CD4-positive, alpha-beta T cell treated with Interleukin-17A for 4 hours (primary cell): ENCODE results near the gene SUN2.
A peak's percentile ranks its signal among the peaks of the same experiment; 100 is the strongest.

Experiments
- DNase-seq: peaks from one replicate; pipeline ENCODE4 v3.0.0-alpha.2; 2020; ENCODE audit warnings: mixed read lengths

Gene SUN2

DNA sequence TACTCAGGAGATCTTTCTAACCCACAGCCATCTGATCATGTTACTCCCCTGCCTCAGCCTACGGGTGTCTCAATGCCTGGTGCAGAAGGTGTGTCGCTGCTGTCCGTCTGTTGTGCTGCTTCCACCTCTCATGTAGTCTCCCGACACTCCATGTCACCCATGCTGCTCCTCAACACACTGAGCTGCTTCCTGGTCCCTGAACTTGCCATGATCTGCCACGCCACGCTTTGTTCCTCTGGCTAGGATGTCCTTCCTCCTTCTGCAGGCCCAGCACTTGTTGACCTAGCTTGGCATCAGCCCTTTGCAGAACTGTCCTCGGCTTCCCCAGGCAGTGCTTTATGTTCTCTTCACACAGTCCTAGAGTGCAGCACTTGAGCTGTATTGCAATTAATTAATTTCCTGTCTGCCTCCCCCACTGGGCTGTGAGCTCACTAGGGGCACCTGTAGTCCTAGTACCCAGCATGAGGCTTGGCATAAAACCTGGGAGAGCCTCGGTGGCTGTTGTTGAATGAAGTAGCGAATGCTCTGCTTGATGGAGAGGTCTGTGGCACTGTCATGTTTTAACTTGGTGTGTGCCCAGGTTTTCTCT, 40.5 kb downstream of the SUN2 start:
- DNase-seq = no peak

DNA sequence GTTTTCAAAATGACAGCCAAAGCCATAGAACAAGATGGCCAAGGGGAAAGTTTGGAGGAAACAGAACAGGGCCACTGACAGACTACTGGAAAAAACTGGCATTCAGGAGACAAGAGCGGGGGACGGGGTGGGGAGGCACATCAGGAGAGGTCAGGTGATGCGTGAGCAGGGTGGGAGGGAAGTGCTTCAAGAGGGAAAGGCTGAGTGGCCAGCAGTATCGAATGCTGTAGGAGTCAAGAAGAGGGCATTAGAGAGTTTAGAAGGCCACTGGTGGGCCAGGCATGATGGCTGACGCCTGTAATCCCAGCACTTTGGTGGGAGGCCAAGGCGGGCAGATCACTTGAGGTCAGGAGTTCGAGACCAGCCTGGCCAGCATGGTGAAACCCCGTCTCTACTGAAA, 41.9 kb downstream of the SUN2 start:
- DNase-seq = no peak

DNA sequence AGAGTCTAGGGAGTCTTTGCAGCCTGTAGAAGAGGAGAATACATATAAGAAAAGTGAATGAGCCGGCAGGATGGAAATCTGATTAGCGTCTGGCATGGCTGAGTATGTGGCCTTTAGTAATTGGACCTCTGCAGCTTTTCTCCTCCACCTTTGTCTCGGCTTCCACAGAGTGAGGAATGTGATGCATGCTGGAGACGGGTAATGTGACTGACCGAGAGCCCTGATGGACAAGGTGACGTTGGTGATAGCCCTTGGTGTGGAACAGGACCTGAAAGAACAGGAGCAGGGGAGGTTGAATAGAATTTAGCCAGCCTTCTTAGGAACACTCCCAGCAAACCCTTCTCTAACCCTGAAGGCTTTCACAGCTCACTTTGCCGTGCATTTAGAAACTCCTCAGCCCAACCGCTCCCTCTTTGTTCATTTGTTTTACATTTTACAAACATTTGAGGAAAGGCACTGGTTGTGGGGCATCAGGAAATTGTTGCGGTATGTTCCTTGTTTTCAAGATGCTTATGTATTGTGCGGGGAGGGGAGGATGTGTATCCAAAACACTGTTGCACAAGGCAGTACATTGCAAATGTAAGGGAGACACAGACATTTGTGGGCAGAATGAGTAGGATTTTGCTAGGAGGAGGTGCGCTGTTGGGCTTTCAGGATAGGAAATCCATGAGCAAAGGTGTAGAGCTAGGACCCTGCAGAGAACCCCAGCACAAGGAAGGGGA, 43.2 kb downstream of the SUN2 start:
- no peak for DNase-seq

DNA sequence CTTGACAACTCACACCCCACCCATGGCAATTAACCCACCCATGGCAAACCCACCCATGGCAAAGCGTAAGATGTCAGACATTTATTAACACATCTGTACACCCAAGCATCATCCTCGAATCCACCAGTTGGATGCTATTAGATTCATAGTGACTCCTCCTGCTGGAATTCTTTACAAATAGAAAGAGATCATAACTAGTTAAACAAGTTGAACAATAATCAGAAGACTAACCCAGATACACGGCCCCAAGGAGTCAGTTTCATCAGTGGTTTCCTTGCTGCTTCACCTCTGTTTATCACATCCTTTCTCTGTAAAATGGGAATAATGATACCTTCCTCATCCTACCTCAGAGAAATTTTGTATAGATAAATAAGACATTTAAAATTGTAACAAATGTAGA, 44.9 kb downstream of the SUN2 start:
- no peak for DNase-seq

DNA sequence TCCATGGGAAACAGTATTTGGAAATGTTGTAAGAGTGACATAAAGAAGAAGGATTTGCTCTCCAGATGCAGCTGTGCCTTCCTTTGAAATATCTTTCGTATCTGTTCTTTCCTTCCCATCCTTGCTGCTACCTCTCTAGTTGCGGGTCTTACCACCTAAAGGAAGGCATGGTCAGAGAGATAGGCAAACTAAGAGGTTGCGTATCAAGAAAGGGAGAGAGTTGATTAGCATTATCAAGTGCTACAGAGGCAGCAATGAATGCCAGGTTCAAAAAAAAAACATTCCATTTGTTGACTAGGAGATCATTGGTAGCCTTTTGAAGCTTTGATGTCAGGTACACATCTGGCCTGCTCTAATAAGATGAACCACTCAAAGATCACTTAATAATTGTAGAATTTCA, 45.4 kb downstream of the SUN2 start:
- DNase-seq = no peak

DNA sequence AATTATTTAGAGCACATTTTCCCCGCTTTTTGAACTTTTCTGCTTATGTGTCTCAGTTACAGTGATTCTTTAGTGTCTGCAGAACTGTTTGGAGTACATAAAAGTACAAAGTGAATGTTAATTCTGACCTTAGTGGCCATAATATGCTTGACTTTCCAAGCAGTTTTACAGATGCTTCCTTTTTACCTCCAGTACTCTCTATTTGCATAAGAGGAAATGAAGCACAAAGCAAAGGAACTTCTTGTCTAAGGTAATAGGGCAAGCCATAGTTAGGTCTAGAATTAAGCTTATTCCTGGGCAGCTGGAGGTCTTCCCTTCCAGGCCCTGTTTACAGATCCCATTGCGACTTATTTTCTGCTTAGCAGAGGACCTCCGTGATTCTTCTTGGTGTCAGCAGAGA, 46.5 kb downstream of the SUN2 start:
- no peak for DNase-seq

DNA sequence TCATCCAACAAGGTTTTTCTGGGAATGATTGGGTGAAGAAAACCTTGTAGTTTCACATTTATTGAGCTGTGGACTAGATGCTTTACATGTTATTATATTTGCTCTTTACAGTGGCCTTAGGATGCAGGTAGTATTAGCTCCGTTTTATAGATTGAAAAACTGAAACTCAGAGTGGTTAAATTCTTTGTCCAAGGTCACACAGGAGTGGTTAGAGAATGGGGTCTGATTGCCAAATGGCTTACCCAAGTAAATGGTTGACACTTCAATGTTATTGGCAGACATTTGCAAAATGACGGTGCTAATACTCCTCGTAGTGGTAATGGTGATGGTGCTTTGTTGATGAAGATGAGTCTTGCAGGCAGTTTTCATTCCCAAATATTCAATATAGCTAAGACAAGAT, 47.8 kb downstream of the SUN2 start:
- DNase-seq = no peak

DNA sequence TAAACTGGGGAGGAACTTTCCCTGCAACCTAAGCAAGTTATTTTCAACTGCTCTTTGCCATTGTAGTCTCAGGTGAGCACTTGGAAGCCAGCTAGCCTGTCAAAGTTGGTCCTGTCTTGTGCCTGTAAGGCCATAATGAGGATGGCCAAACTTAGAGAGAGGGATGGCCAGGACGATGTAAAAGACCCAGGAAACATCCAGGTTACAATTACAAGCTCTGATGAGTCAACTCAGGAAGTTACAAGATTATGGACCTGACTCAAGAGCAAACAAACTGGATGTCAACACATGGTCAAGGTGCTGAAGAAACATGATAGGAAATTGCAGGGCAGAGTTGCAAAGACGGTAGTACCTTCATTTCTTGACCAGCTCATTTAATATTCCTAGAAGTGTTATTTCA, 48.5 kb downstream of the SUN2 start:
- DNase-seq = no peak

DNA sequence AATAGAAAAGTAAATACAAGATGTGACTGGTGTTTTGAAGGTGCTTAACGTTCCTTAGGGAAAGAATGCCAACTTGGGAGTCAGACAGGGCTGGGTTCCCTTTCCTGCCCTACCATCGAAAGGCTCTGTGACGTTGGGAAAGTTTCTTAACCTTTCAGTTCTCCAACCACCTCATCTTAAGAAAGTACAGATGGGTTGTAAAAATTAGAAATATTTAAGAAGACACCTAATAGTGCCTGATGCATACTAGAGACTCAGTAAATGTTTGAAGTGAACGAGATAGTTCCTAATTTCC, 49.0 kb downstream of the SUN2 start:
- no peak for DNase-seq

DNA sequence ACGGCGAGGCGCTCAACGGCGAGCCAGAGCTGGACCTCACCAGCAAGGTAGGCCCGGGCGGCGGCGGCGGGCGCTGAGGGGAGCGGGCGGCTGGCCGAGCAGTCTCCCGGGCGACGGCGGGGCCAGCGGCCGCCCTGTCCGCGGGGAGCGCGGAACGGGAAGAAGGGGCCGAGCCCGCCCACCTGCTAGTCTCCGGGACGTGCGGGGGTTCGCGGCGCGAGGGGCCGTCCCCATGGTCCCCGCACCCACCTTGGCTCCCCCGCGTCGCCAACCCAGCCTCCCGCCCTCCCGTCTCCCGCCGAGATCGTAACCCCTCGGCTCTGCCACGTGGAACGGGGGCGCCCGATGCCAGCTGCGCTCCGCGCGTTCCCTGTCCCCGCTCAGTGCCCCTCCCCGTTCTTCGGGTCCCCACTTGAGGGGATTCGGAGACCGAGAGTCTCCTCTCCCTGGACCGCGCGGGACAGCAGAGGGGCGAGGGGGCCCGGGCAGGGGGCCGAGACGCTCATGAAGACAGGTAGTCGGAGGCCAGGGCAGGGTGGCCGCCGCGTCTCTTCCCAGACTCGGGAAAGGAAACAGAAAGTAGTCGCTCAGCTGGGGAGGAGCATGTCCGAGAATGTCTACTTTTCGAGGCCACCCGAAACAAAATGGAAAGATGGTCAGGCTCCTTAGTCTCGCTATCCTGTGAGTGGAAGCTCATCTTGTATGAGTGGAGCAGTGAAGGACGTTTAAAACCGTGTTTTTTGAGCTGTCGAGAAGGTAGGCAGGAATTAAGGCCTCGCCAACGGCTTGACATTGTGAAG, 49.5 kb downstream of the SUN2 start:
- DNase-seq = peak; percentile 39

DNA sequence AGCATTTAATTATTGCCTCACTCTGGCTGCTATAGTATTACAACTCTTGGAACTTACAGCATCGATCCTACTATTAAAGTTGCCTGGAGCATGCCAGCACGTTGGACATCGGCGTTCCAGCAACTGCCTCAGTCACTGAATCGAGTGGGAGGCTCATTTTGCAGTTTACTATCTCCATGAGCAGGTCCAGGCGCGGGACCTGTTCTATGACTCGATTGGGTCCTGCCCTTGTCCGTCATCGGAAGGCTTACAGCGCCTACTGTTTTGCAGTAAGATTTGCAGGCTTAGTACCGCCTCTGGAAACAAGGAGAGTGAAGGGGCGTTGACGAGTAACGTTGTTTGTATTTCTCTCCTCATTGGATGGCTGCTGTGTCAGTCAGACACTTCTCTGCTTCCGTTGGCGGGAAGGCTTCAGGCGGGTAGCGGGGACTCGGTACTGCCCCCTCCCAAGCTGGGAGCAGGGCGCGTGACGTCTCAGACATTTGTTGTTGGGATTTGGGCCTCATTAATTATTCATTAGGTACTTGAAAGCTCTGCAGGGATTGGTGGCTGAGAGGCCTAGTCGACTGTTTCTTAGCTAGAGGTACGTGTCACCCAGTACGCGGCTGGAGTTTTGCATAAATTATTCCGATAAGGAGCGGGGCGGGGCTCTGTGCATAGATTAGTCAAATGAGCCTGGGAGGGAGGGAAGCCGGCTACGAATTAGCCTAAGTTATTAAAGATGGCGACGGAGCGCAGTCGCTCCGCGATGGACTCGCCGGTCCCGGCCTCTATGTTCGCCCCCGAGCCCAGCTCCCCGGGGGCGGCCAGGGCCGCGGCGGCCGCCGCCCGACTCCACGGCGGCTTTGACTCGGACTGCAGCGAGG, 50.3 kb downstream of the SUN2 start, which contains the start of gene GTPBP1:
Gene GTPBP1 (plus strand): TSS at position 710 of the 866 bp plus-strand sequence. CDS start 12 bp downstream, at position 722.
- peak; percentile 96 for DNase-seq

DNA sequence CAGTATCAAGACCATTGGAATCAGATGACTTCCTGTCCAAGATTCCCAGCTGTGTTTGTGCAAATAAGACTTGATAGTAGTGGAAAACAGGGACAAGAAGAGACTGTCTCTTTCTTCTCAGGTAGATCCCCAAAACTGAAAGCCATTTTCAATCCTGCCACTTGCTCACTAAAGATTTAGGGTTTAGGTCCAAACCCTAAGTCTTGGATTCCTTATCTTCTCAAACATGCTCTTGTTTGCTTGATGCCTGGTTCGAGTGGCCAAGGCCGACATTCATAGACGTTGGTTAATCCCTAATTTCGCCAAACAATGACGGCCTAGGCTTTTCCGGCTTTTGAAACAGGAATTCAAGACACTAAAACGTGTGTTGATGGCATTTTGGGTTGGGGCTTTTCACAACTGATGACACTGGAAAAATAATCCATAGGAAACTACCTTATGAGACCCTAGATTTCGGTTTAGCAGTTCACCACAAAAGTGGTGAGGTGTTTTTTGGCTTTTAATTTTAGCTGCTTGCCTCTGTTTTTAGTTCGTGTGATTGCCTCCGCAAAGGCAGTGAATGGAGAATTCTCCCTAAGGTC, 51.1 kb downstream of the SUN2 start:
- no peak for DNase-seq

DNA sequence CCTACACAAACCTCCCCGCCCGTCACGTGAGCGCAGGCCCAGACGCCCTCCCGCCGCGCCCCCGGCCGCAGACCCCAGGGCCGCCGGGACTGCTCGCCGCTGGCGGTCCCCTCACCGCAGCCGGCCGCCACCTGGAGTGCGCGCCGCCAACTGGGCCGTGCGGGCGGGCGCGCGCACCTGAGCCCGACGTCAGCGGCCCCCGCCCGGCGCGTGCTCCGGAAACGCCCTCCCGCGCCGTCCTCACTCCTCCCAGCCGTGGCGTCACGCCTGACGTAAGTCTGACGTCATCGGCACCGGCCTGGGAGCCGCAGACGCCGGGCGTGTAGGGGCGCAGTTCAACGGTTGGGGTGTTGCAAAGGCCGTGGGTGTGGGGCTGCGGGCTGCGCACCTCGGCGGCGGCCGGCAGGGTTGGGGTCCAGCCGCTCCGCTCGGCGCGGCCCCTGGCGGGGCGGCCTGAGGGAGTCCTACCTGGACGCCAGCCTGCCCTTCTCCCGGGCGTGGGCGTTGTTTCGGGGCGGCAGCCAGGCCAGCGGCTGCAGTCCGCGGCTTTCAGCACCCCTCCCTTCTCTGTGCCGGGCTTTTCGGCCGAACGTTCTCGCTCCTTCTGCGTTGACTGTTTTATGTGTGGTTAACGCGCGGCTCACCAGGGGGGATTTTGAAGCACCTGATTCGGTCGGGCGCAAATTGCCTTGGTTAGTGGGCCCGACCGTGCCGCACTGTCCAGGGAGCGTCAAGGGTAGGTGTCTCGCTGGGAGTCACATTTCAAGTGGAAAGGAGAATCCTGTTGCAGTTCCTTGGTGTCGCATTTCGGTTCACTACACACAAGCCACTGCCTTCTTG, 54.8 kb downstream of the SUN2 start, which contains the start of gene JOSD1:
Gene JOSD1 (minus strand): TSS at position 155 of the 840 bp plus-strand sequence. CDS start 956 bp downstream, outside the sequence.
- peak; percentile 96 for DNase-seq

DNA sequence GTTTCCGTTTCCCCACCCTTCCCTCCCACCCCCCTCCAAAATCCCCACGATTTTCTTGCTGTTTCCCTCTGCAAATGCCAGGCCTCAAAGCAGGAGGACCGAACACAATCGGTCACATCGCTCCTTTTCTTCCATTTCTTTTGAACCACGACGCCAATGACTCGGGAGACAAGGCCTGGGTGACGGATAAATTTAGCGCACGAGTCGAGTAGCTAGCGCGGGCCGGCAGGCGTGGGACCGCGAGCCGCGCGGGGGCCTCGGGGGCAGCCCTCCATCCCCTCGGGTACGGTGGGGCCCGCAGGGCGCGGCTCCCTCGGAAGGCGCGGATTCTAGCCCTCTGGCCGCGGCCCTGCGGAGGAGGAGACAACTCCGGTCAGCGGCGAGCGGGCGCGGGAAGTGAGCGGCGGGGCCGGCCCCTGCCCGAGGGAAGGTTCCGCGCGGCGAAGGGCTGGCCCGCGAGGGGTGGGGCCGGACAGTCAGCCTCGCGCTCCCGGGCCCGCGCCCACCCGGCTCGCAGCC, 55.5 kb downstream of the SUN2 start:
- DNase-seq = no peak

DNA sequence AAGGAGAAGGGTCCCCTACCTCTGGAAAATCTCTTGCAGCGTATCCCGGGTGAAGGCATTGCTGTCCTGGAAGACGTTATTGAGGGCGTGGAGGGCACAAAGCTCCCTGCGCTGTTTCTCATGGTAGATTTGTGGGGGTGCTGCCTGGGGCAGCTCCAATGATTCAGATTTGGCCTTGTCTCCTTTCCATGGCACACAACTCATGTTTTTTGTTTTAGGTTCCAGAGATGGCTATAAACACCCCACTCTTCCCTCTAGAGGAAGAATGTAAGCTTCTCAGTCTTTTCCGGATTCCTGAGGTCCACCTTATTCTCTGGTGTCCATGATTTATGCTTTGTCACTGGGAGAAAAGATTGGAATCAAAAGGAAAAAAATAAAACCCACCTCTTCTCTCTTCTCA, 56.0 kb downstream of the SUN2 start:
- no peak for DNase-seq

DNA sequence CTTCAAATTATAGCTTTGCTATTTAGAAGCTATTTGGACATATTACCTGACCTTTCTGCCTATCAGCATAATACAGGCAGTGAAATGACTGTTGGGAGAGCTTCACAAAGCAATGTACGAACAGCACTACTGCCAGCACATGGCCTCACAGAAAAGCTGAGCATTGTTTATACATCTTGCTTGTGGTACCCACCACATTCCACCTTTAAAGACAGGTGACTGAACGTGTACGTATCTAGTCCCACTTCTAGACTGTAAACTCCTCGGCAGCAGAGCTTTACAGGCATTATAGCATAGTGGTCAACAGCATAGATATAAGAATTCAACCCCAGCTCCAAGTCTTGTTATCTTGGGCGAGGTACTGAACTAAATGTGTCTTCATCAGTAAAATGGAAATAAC, 56.7 kb downstream of the SUN2 start:
- no peak for DNase-seq

DNA sequence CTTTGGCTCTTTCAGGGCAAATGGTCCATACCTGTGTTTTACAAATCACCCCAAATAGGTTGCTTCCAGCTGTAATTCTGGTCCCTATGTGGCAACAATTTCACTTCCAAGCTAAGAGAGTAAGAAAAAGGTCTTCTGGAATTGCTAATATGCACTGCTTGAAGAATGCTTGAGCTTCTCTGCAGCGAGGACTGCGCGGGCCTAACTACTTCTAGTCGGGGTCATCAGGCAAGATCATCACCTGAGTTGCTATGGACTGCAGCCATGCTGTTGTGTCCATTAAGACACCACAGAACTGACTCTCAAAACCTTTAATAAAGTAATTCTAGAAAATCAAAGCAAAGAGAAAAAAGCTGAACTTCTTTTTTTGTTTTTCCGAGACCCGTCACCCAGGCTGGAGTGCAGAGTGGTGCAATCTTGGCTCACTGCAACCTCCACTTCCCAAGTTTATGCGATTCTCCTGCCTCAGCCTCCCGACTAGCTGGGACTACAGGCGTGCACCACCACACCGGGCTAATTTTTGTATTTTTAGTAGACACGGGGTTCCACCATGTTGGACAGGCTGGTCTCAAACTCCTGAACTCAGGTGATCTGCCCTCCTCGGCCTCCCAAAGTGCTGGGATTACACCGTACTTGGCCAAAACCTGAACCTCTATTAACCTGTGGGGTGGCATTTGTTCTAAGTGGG, 57.2 kb downstream of the SUN2 start:
- no peak for DNase-seq

DNA sequence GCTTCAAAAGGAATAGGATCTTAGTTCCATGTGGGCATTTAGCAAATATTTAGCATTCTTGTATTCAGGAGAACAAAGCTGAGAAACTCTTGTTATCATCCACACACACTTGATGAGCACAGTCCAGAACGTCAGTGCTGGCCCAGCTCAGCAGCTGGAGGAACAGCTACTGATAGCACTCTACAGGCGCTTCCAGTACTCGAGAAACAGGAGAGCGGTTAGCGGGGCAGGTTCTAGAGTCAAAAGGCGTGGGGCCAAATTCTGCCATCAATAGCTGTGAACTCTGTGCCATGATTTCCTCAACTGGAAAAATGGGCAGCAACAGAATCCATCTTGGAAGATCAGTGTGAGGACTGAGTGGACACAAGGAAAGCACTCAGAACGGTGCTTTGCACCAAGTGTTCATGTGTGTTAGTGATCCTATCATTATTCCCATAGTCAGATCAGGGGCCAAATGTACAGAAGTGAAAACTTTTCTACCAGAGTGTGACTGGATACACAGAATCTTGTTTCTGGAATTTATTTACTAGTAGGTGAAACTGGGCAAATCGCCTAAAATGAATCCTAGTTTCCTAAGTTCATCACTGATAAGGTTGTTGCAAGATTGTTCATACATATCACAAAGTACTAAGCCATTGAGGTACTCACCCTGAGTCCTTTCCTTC, 58.2 kb downstream of the SUN2 start:
- no peak for DNase-seq

DNA sequence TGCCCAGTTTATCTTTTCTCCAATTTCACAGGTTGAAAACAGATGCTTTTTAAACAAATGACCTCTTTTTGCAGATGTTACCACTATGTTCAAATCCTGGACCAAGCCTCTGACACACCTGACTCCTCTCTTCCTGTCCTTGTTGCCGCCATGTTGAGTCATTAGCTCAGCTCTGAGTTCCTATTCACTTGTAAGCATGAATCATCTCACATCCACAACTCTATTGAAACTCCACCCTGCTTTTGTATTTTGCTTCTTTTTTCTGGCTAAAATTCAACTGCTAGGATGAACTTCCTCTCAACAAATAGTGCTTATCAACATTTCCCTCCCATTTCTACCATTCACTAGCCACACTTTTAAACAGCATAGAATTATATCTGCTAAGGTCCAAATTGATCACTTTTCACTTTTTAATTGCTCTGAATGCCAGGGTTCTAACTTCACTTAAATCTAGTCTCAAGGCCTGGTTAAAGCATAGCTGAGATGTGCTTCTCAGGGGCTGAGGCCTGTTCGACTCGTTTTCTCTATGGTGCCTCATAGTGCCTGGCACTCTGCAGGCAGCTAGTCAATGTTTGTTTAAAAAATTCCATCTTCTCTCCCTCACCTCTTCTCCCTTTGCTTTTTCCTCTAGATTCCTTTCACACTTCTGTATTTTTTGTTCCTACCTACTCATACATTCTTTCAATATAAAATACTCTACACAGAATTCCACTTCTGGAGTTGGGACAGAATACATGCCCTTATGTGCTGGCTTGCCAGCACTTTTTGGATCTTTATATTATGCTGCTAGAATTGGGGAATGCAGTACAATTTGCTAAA, 59.0 kb downstream of the SUN2 start:
- peak; percentile 65 for DNase-seq
